Small intestine (tissue), 7 donors: ENCODE measurements around the gene LRCH1. TPM values are rescaled to one million over a fixed set of nuclear protein-coding genes. Genes with fewer than 3 reads are reported as not detected.

Experiments
- DNase-seq, 2 donors: peaks; one replicate each; pipeline versions ENCODE4 v3.0.0 to v3.0.0-alpha.2; 2013
- FAIRE-seq: peaks from 2 replicates; lab custom pipeline; 2012; peaks lifted over from hg19 to GRCh38; lab: Jason Lieb, UNC
- H3K27ac ChIP-seq, 3 donors: one replicate each; pipeline ENCODE4 v1.5.1; 2013; ENCODE audit warnings: low read length in 2 of 3, mild to moderate bottlenecking in 2 of 3, control low read depth in 1 of 3, inconsistent platforms in 1 of 3, low read depth in 1 of 3, moderate library complexity in 1 of 3
- H3K27me3 ChIP-seq, 3 donors: one replicate each; pipeline ENCODE4 v1.6.1; 2013; ENCODE audit warnings: low read length in 3 of 3, inconsistent platforms in 1 of 3; ENCODE audit not compliant: control insufficient read depth in 3 of 3, insufficient read depth in 3 of 3
- H3K36me3 ChIP-seq, 3 donors: one replicate each; pipeline ENCODE4 v1.6.1; 2013; ENCODE audit warnings: low read length in 3 of 3, inconsistent platforms in 1 of 3, low read depth in 1 of 3, mild to moderate bottlenecking in 1 of 3, moderate library complexity in 1 of 3; ENCODE audit not compliant: control insufficient read depth in 3 of 3, insufficient read depth in 2 of 3
- H3K4me1 ChIP-seq, 3 donors: one replicate each; pipeline ENCODE4 v1.6.1; 2013; ENCODE audit warnings: low read length in 2 of 3, inconsistent platforms in 1 of 3, low read depth in 1 of 3, mild to moderate bottlenecking in 1 of 3, moderate library complexity in 1 of 3; ENCODE audit not compliant: control insufficient read depth in 3 of 3, insufficient read depth in 2 of 3
- H3K4me3 ChIP-seq, 3 donors: one replicate each; pipeline ENCODE4 v1.5.1; 2013; ENCODE audit warnings: low read length in 3 of 3, control low read depth in 1 of 3, inconsistent platforms in 1 of 3, low read depth in 1 of 3, mild to moderate bottlenecking in 1 of 3, moderate library complexity in 1 of 3
- H3K9me3 ChIP-seq, 2 donors: one replicate each; pipeline ENCODE4 v1.6.1; 2013; ENCODE audit warnings: low read depth in 1 of 2, low read length in 1 of 2; ENCODE audit not compliant: control insufficient read depth in 2 of 2, insufficient read depth in 1 of 2
- WGBS, 3 donors: extraction: QIAGEN DNeasy Blood & Tissue Kit; methylation state at CpG; one replicate each; pipeline ENCODE4 v1.1.7; 2013; 5-methylcytosine and 5-hydroxymethylcytosine counted together
- polyA plus RNA-seq, 4 donors: library from polyadenylated mRNA; stranded (reverse) in 3 of 4; unstranded in 1 of 4; fragments of 200-250 nt in 3 of 4; fragments of 120-200 nt in 1 of 4; gene quantifications; one replicate each; pipeline versions ENCODE4 v1.2.1 to v1.2.3, GENCODE V29; 2013
- donor health status: healthy with polysubstance abuse.
- donor health status: control.
- donor health status: control.
- donor health status: Bipolar disorder and iron deficiency.
- donor health status: healthy.

LRCH1 gene
- polyA plus RNA-seq, 4 donors: 6.9 to 10.9 (median 7.0) TPM

- H3K27ac ChIP-seq: peak overlapping the region in 1 of 3 donors; percentile 21
- peaks cover 22 to 63% (median 49%) of the 10 kb centered on the region in 3 donors for H3K4me1 ChIP-seq
- no peaks in the 10 kb centered on the region for H3K36me3 ChIP-seq
- no peak for FAIRE-seq
- no peaks in the 10 kb centered on the region for H3K27me3 ChIP-seq
- H3K4me3 ChIP-seq: no peak overlapping the region
- DNase-seq: no peak
- WGBS, 3 donors: 78 to 80% (median 80%) methylated on average over 5 of the region's 5 CpGs
- no peaks in the 10 kb centered on the region for H3K9me3 ChIP-seq
Measured at GRCh38 chr13:46604226-46604990, 51.4 kb downstream of the LRCH1 start.

- Histone ChIP-seq H3K36me3 (no peaks in the 10 kb centered on the region), H3K27me3 (no peaks in the 10 kb centered on the region), H3K4me1 (peaks cover 24 to 66% (median 50%) of the 10 kb centered on the region in 3 donors), H3K4me3 (no peak overlapping the region), H3K9me3 (no peaks in the 10 kb centered on the region), H3K27ac (peak overlapping the region in 2 of 3 donors; percentile 21 to 30)
- peak in 1 of 2 donors; percentile 45 for DNase-seq
- FAIRE-seq: no peak
- 13 to 45% (median 33%) methylated on average over 4 of the region's 4 CpGs for WGBS, 3 donors
Measured at GRCh38 chr13:46605076-46605824, 52.3 kb downstream of the LRCH1 start.

GRCh38 chr13:46605825-46606554 lies 53.0 kb downstream of the LRCH1 start:
- Histone ChIP-seq H3K4me3 (no peak overlapping the region), H3K27ac (no peak overlapping the region)

GRCh38 chr13:46606970-46607369 lies 54.0 kb downstream of the LRCH1 start:
- WGBS, 3 donors: 55 to 65% (median 64%) methylated on average over 3 of the region's 3 CpGs
- H3K4me1 ChIP-seq: peaks cover 17 to 50% (median 44%) of the 10 kb centered on the region in 3 donors
- FAIRE-seq (no peak), DNase-seq (no peak)
- peak overlapping the region; percentile 38 to 86 (median 69) for H3K27ac ChIP-seq
- no peaks in the 10 kb centered on the region for H3K9me3 ChIP-seq
- no peaks in the 10 kb centered on the region for H3K27me3 ChIP-seq
- no peaks in the 10 kb centered on the region for H3K36me3 ChIP-seq
- no peak overlapping the region for H3K4me3 ChIP-seq

More at GRCh38 chr13:46605825-46606554, 53.0 kb downstream of the LRCH1 start:
- no peaks in the 10 kb centered on the region for H3K9me3 ChIP-seq
- 68 to 76% (median 72%) methylated on average over 3 of the region's 3 CpGs for WGBS, 3 donors
- DNase-seq (no peak), FAIRE-seq (no peak)
- no peaks in the 10 kb centered on the region for H3K27me3 ChIP-seq
- peaks cover 24 to 60% (median 50%) of the 10 kb centered on the region in 3 donors for H3K4me1 ChIP-seq
- H3K36me3 ChIP-seq: no peaks in the 10 kb centered on the region

- FAIRE-seq: no peak
- Histone ChIP-seq H3K27me3 (no peaks in the 10 kb centered on the region), H3K4me1 (peaks cover 14 to 44% (median 34%) of the 10 kb centered on the region in 3 donors), H3K27ac (peak overlapping the region; percentile 73 to 92 (median 86)), H3K9me3 (no peaks in the 10 kb centered on the region), H3K36me3 (no peaks in the 10 kb centered on the region), H3K4me3 (no peak overlapping the region)
- peak; percentile 90 to 96 for DNase-seq
- 22 to 50% (median 37%) methylated on average over 9 of the region's 9 CpGs for WGBS, 3 donors
Measured at GRCh38 chr13:46607768-46608564, 55.0 kb downstream of the LRCH1 start.

GRCh38 chr13:46609052-46609451 lies 56.1 kb downstream of the LRCH1 start:
- Histone ChIP-seq H3K9me3 (no peaks in the 10 kb centered on the region), H3K4me1 (peaks cover 14 to 41% (median 28%) of the 10 kb centered on the region in 3 donors), H3K4me3 (no peak overlapping the region), H3K27ac (peak overlapping the region in 1 of 3 donors; percentile 58), H3K36me3 (no peaks in the 10 kb centered on the region), H3K27me3 (no peaks in the 10 kb centered on the region)
- 78 to 87% (median 79%) methylated on average over 4 of the region's 4 CpGs for WGBS, 3 donors
- DNase-seq (no peak), FAIRE-seq (no peak)

GRCh38 chr13:46609726-46610125 lies 56.8 kb downstream of the LRCH1 start:
- FAIRE-seq: no peak
- peak overlapping the region in 1 of 3 donors; percentile 58 for H3K27ac ChIP-seq
- WGBS, 3 donors: 77 to 82% (median 78%) methylated on average over 6 of the region's 6 CpGs
- H3K36me3 ChIP-seq: no peaks in the 10 kb centered on the region
- H3K9me3 ChIP-seq: no peaks in the 10 kb centered on the region
- H3K4me3 ChIP-seq: no peak overlapping the region
- no peaks in the 10 kb centered on the region for H3K27me3 ChIP-seq
- peaks cover 11 to 36% (median 27%) of the 10 kb centered on the region in 3 donors for H3K4me1 ChIP-seq
- peak in 1 of 2 donors; percentile 63 for DNase-seq
